UCSD-AML1 (cell line): Measurements from ENCODE around the gene EIF5A.

Source experiments
- DNase-seq: peaks from one replicate; lab custom pipeline; 2025; ENCODE audit not compliant: unreplicated experiment; lab: John Stamatoyannopoulos, UW

Gene EIF5A

GRCh38 chr17:7352910-7353635 lies 45.6 kb downstream of the EIF5A start:
- no peak for DNase-seq

- no peak for DNase-seq
Observed at GRCh38 chr17:7354262-7354843, 46.9 kb downstream of the EIF5A start.

DNA sequence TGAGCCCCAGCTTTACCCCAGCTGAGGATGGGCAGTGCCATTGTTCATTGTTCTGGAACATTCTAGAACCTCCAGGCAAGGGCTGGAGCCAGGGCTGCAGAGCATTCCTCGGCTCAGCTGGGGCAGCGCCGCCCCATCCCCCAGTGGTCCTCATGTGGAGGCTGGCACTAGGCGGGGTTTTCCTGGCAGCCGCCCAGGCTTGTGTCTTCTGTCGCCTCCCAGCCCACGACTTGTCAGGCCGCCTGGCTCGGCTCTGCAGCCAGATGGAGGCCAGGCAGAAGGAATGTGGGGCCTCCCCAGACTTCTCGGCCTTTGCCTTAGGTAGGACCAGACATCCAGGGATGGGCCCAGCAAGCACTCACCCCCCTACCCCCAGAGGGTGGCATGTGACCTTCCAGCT lies 47.6 kb downstream of the EIF5A start, which contains the start of gene TMEM95:
TSS of gene TMEM95 (plus strand) at position 104 of the 400 bp plus-strand sequence. CDS start at position 153, 49 bp downstream.
- DNase-seq, result no peak

- no peak for DNase-seq
Observed at GRCh38 chr17:7355573-7355972, 48.1 kb downstream of the EIF5A start.

DNA sequence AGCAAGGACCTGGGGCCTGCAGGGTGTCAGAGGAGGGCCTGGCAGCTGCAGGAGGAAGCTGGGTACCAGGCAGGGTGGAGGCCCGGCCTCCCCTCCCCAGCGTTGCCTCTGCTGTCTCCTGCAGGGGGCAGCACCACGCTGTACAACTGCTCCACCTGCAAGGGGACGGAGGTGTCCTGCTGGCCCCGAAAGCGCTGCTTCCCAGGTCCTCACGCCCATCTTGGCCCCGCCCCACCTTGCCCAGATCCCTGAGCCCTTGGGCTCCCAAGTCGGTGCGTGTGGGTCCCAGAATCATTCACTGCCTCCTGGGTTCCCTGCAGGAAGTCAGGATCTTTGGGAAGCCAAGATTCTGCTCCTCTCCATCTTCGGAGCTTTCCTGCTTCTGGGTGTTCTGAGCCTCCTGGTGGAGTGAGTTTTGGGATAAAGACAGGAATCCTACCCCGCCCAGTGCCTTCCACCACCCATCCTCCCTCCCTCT lies 48.7 kb downstream of the EIF5A start:
- peak; percentile 85 for DNase-seq

GRCh38 chr17:7356756-7357155 lies 49.3 kb downstream of the EIF5A start:
- DNase-seq, result no peak

GRCh38 chr17:7357381-7357780 lies 50.0 kb downstream of the EIF5A start:
- no peak for DNase-seq

- DNase-seq, result no peak
Observed at GRCh38 chr17:7361906-7362305, 54.5 kb downstream of the EIF5A start.
